H1 (cell line): ENCODE data around the gene PKD1L1. TPM values are rescaled to one million over a fixed set of nuclear protein-coding genes. Genes with fewer than 3 reads are reported as not detected.

ENCODE experiments used
- CTCF ChIA-PET: fragments of 300-600 bp; sonication (Branson Sonifier 250); formaldehyde crosslinking; loops from one replicate; lab custom pipeline; 2021; ENCODE audit not compliant: partially characterized antibody; lab: Charles Lee
- POLR2A ChIA-PET: fragments of 300-600 bp; sonication (Branson Sonifier 250); formaldehyde crosslinking; loops from one replicate; lab custom pipeline; 2021; ENCODE audit warnings: inconsistent platforms; ENCODE audit not compliant: partially characterized antibody; lab: Charles Lee
- DNase-seq, 2 experiments: peaks; one replicate each; pipeline versions ENCODE4 v3.0.0 to v3.0.0-alpha.2; 2010 to 2022; ENCODE audit warnings: low spot score in 2 of 2, low read depth in 1 of 2, mixed read lengths in 1 of 2
- FAIRE-seq: peaks from 2 replicates; lab custom pipeline; 2011; peaks lifted over from hg19 to GRCh38; lab: Jason Lieb, UNC
- H2AFZ ChIP-seq: 2 replicates; pipeline ENCODE4 v1.8.1; 2012; ENCODE audit warnings: low read length, inconsistent platforms
- H2AK5ac ChIP-seq: 2 replicates; pipeline ENCODE4 v1.6.1; 2013; ENCODE audit warnings: low read depth, low read length
- H2BK120ac ChIP-seq: replicated peaks from 2 replicates; pipeline ENCODE3; 2013; ENCODE audit warnings: low read depth, low read length, inconsistent platforms
- H2BK12ac ChIP-seq: 2 replicates; pipeline ENCODE4 v1.6.1; 2013; ENCODE audit warnings: low read depth, low read length
- H2BK15ac ChIP-seq: 2 replicates; pipeline ENCODE4 v1.6.1; 2013; ENCODE audit warnings: low read length
- H2BK20ac ChIP-seq: 2 replicates; pipeline ENCODE4 v1.6.1; 2013; ENCODE audit warnings: low read length
- H2BK5ac ChIP-seq: 2 replicates; pipeline ENCODE4 v1.6.1; 2013; ENCODE audit warnings: low read depth, low read length
- H3K14ac ChIP-seq: 2 replicates; pipeline ENCODE4 v1.6.1; 2013; ENCODE audit warnings: inconsistent platforms; ENCODE audit not compliant: insufficient read length
- H3K18ac ChIP-seq: 2 replicates; pipeline ENCODE4 v1.6.1; 2013; ENCODE audit warnings: low read length; ENCODE audit errors: extremely low read depth
- H3K23ac ChIP-seq: 2 replicates; pipeline ENCODE4 v1.6.1; 2013; ENCODE audit warnings: inconsistent platforms; ENCODE audit not compliant: insufficient read length
- H3K23me2 ChIP-seq: 2 replicates; pipeline ENCODE4 v1.6.1; 2013; ENCODE audit warnings: low read depth, low read length
- H3K27ac ChIP-seq: 2 replicates; pipeline ENCODE4 v1.6.1; 2011; ENCODE audit warnings: low read depth, low read length, inconsistent platforms
- H3K27me3 ChIP-seq, 4 experiments: replicated peaks in 1 of 4; 1 replicate in 1 of 4; 2 replicates in 3 of 4; pipeline versions ENCODE4 v1.6.1 to v1.8.1; 2011 to 2013; ENCODE audit warnings: low read length in 3 of 4, mild to moderate bottlenecking in 3 of 4, inconsistent platforms in 2 of 4, mixed read lengths in 2 of 4, moderate library complexity in 1 of 4; ENCODE audit not compliant: control insufficient read depth in 3 of 4, insufficient read depth in 3 of 4; ENCODE audit errors: extremely low read depth in 1 of 4
- H3K36me3 ChIP-seq, 4 experiments: 2 replicates each; pipeline versions ENCODE4 v1.6.1 to v1.8.1; 2011 to 2013; ENCODE audit warnings: mild to moderate bottlenecking in 4 of 4, low read length in 3 of 4, moderate library complexity in 2 of 4, control low read depth in 1 of 4, inconsistent platforms in 1 of 4; ENCODE audit not compliant: insufficient read depth in 4 of 4, control insufficient read depth in 2 of 4
- H3K4ac ChIP-seq: replicated peaks from 2 replicates; pipeline ENCODE3; 2013; ENCODE audit warnings: low read length, low read depth, mixed read lengths, inconsistent platforms; ENCODE audit not compliant: insufficient read length
- H3K4me1 ChIP-seq, 4 experiments: replicated peaks in 1 of 4; 1 replicate in 1 of 4; 2 replicates in 3 of 4; pipeline versions ENCODE4 v1.6.1 to v1.8.1; 2011 to 2013; ENCODE audit warnings: low read length in 3 of 4, inconsistent platforms in 2 of 4, mixed read lengths in 1 of 4; ENCODE audit not compliant: insufficient read depth in 4 of 4, control insufficient read depth in 3 of 4
- H3K4me2 ChIP-seq, 2 experiments: 2 replicates each; pipeline versions ENCODE4 v1.6.1 to v1.8.1; 2011 to 2013; ENCODE audit warnings: low read depth in 2 of 2, low read length in 2 of 2, control low read depth in 1 of 2, inconsistent platforms in 1 of 2, mild to moderate bottlenecking in 1 of 2; ENCODE audit not compliant: insufficient read depth in 1 of 2
- H3K4me3 ChIP-seq, 4 experiments: fragments of 200-600, 300-600 bp in 1 of 4; sonication (generic), shearing (Covaris generic), sonication (Bioruptor Twin) in 1 of 4; 2 replicates each; pipeline versions ENCODE4 v1.5.1 to v1.8.1; 2011 to 2016; ENCODE audit warnings: low read length in 4 of 4, low read depth in 3 of 4, control low read depth in 2 of 4, inconsistent platforms in 2 of 4, mild to moderate bottlenecking in 2 of 4, mixed read lengths in 1 of 4, moderate library complexity in 1 of 4; ENCODE audit not compliant: insufficient read depth in 2 of 4; ENCODE audit errors: extremely low read depth in 1 of 4
- H3K56ac ChIP-seq: replicated peaks from 2 replicates; pipeline ENCODE3; 2013; ENCODE audit warnings: low read depth, mild to moderate bottlenecking, mixed read lengths, low read length, inconsistent platforms; ENCODE audit not compliant: insufficient read length
- H3K79me1 ChIP-seq: 2 replicates; pipeline ENCODE4 v1.6.1; 2013; ENCODE audit warnings: low read depth, low read length, control low read depth
- H3K79me2 ChIP-seq, 2 experiments: 2 replicates each; pipeline versions ENCODE4 v1.6.1 to v1.8.1; 2012 to 2013; ENCODE audit warnings: low read length in 2 of 2, mild to moderate bottlenecking in 2 of 2, inconsistent platforms in 1 of 2; ENCODE audit not compliant: insufficient read depth in 2 of 2, control insufficient read depth in 1 of 2
- H3K9ac ChIP-seq, 4 experiments: replicated peaks in 1 of 4; 1 replicate in 1 of 4; 2 replicates in 3 of 4; pipeline versions ENCODE4 v1.6.1 to v1.8.1; 2011 to 2013; ENCODE audit warnings: low read depth in 3 of 4, low read length in 3 of 4, control low read depth in 2 of 4, mild to moderate bottlenecking in 2 of 4, moderate library complexity in 2 of 4, inconsistent platforms in 1 of 4; ENCODE audit errors: extremely low read depth in 1 of 4
- H3K9me3 ChIP-seq, 2 experiments: 2 replicates each; pipeline versions ENCODE4 v1.6.1 to v1.8.1; 2012 to 2013; ENCODE audit warnings: mild to moderate bottlenecking in 2 of 2, moderate library complexity in 2 of 2, control low read depth in 1 of 2, inconsistent platforms in 1 of 2, low read depth in 1 of 2, low read length in 1 of 2, mixed read lengths in 1 of 2; ENCODE audit not compliant: insufficient read depth in 2 of 2
- H4K20me1 ChIP-seq, 2 experiments: replicated peaks in 1 of 2; 2 replicates each; pipeline versions ENCODE3 to v1.8.1; 2011 to 2013; ENCODE audit warnings: inconsistent platforms in 2 of 2, low read length in 2 of 2, mild to moderate bottlenecking in 1 of 2; ENCODE audit not compliant: insufficient read depth in 2 of 2, control insufficient read depth in 1 of 2
- H4K5ac ChIP-seq: 2 replicates; pipeline ENCODE4 v1.6.1; 2013; ENCODE audit warnings: low read length, low read depth, mixed read lengths, inconsistent platforms; ENCODE audit not compliant: insufficient read length
- H4K8ac ChIP-seq: 2 replicates; pipeline ENCODE4 v1.8.0; 2013; ENCODE audit warnings: mild to moderate bottlenecking, moderate library complexity, low read length, inconsistent platforms; ENCODE audit not compliant: insufficient read depth; ENCODE audit errors: extremely low read depth
- H4K91ac ChIP-seq: replicated peaks from 2 replicates; pipeline ENCODE3; 2013; ENCODE audit warnings: low read length, mixed read lengths, inconsistent platforms; ENCODE audit not compliant: insufficient read length
- ATF2 ChIP-seq: IDR thresholded peaks from 2 replicates; pipeline ENCODE4 v1.6.1; 2012; ENCODE audit warnings: low read length, inconsistent platforms
- WGBS, 2 experiments: shearing (Covaris generic) in 1 of 2; methylation state at CpG; one replicate each; pipeline versions ENCODE4 v1.1.6 to v1.1.7; 2013 to 2015; ENCODE audit warnings: low lambda C conversion rate in 2 of 2, mixed read lengths in 2 of 2, inconsistent platforms in 1 of 2, low coverage in 1 of 2, missing lambda C conversion rate in 1 of 2; ENCODE audit not compliant: insufficient replicate concordance in 2 of 2, insufficient coverage in 1 of 2, insufficient read length in 1 of 2; ENCODE audit errors: extremely low coverage in 1 of 2, missing lambda C conversion rate in 1 of 2; 5-methylcytosine and 5-hydroxymethylcytosine counted together
- polyA plus RNA-seq, 7 experiments: library from polyadenylated mRNA; depleted of rRNA in 3 of 7; stranded (reverse) in 5 of 7; unstranded in 2 of 7; fragments of >200 nt in 5 of 7; fragments of 200-250 nt in 2 of 7; gene quantifications; 1 replicate in 5 of 7; 2 replicates in 1 of 7; 4 replicates in 1 of 7; pipeline versions ENCODE4 v1.2.1 to v1.2.3, GENCODE V29; 2011 to 2013; ENCODE audit warnings: missing spikeins in 2 of 7, mixed read lengths in 2 of 7
- total RNA-seq: library from RNA; stranded (reverse); fragmentation: NEBNext Ultra II Directional; extraction: Animal tissue kit (Norgen Biotek cat#: 25700); gene quantifications from 2 replicates; pipeline ENCODE4 v1.2.1, GENCODE V29; 2021

Gene PKD1L1
- total and polyA plus RNA-seq, 2 of the 8 experiments (the other 6 are each of a cell fraction or from before 2014, with no cell fraction given): 0.22 to 0.35 TPM

- POLR2A ChIA-PET: no interaction called here
Measured at GRCh38 chr7:47788083-47788482, 160.2 kb downstream of the PKD1L1 start.

More at GRCh38 chr7:47788083-47788482, 160.2 kb downstream of the PKD1L1 start:
- Histone ChIP-seq H2BK20ac (no peak overlapping the region), H2BK5ac (no peak overlapping the region), H3K9me3 (no peaks in the 10 kb centered on the region), H3K23ac (no peak overlapping the region), H3K4me3 (no peak overlapping the region), H4K20me1 (no peaks in the 10 kb centered on the region), H3K18ac (no peak overlapping the region), H3K79me2 (no peaks in the 10 kb centered on the region), H4K5ac (no peak overlapping the region), H4K91ac (no peak overlapping the region), H2BK15ac (no peak overlapping the region), H2AK5ac (no peak overlapping the region), H3K23me2 (no peaks in the 10 kb centered on the region), H4K8ac (no peak overlapping the region), H3K4ac (no peak overlapping the region), H2BK12ac (no peak overlapping the region), H2AFZ (no peak overlapping the region), H3K27me3 (no peaks in the 10 kb centered on the region), H3K56ac (no peak overlapping the region), H3K9ac (no peak overlapping the region), H3K4me2 (no peak overlapping the region), H3K79me1 (no peaks in the 10 kb centered on the region), H3K27ac (no peak overlapping the region), H2BK120ac (no peak overlapping the region), H3K36me3 (no peaks in the 10 kb centered on the region), H3K4me1 (peaks cover 0 to 5% (median 3%) of the 10 kb centered on the region in 4 experiments; a peak in 5 of 7 replicates), H3K14ac (no peak overlapping the region)
- DNase-seq: no peak
- no peak for FAIRE-seq
- TF ChIP-seq ATF2: no peak
- 81% methylated on average over 4 of the region's 4 CpGs; no CpG with 5 or more reads in 1 of the 2 experiments for WGBS, 2 experiments
- CTCF ChIA-PET: no interaction called here
